SK-N-SH (cell line): ENCODE measurements around the gene ZC3H18.

Experiments used
- EZH2phosphoT487 ChIP-seq: fragments of 200-600 bp; sonication (generic); IDR thresholded peaks from 2 replicates; pipeline ENCODE4 v1.6.1; 2017; ENCODE audit warnings: low read depth, mixed run types, mild to moderate bottlenecking, antibody characterized with exemption, moderate library complexity, borderline replicate concordance
- FOXJ3 ChIP-seq: sonication (generic); formaldehyde crosslinking; IDR thresholded peaks from 2 replicates; pipeline ENCODE4 v1.5.1; 2020; ENCODE audit warnings: mild to moderate bottlenecking, missing genetic modification reagents
- POLR2AphosphoS5 ChIP-seq: IDR thresholded peaks from 2 replicates; pipeline ENCODE4 v1.6.1; 2012; ENCODE audit warnings: low read depth, low read length
- RCOR1 ChIP-seq: fragments of 150-350 bp; IDR thresholded peaks from 2 replicates; pipeline ENCODE4 v1.6.1; 2017; ENCODE audit warnings: antibody characterized with exemption, low read length
- RFX5 ChIP-seq: IDR thresholded peaks from 2 replicates; pipeline ENCODE4 v1.6.1; 2012; ENCODE audit warnings: mild to moderate bottlenecking, improper control_type of control experiment, low read length
- SIN3A ChIP-seq: IDR thresholded peaks from 2 replicates; pipeline ENCODE4 v1.6.1; 2012; ENCODE audit warnings: low read depth, mild to moderate bottlenecking, low read length, moderate library complexity, borderline replicate concordance
- SMC3 ChIP-seq: IDR thresholded peaks from 2 replicates; pipeline ENCODE4 v1.6.1; 2012; ENCODE audit warnings: low read depth, low read length, improper control_type of control experiment
- TAF1 ChIP-seq: IDR thresholded peaks from 2 replicates; pipeline ENCODE4 v1.6.1; 2012; ENCODE audit warnings: low read depth, mild to moderate bottlenecking, low read length, moderate library complexity, borderline replicate concordance
- TCF12 ChIP-seq: IDR thresholded peaks from 2 replicates; pipeline ENCODE4 v1.4.0; 2012
- YY1 ChIP-seq: IDR thresholded peaks from 2 replicates; pipeline ENCODE4 v1.4.0; 2012; ENCODE audit warnings: low read depth, mild to moderate bottlenecking
- TF ChIP-seq, protein P1 (sequence below): fragments of 200-600 bp; sonication (generic); IDR thresholded peaks from 2 replicates; pipeline ENCODE4 v1.6.1; 2017; ENCODE audit warnings: antibody characterized with exemption, mild to moderate bottlenecking, moderate library complexity
- TF ChIP-seq, protein P2 (sequence below): IDR thresholded peaks from 2 replicates; pipeline ENCODE4 v1.6.1; 2012; ENCODE audit warnings: mild to moderate bottlenecking, low read depth, low read length, moderate library complexity
- TF ChIP-seq, protein P3 (sequence below): IDR thresholded peaks from 2 replicates; pipeline ENCODE4 v1.4.0; 2012; ENCODE audit warnings: low read depth

DNA sequence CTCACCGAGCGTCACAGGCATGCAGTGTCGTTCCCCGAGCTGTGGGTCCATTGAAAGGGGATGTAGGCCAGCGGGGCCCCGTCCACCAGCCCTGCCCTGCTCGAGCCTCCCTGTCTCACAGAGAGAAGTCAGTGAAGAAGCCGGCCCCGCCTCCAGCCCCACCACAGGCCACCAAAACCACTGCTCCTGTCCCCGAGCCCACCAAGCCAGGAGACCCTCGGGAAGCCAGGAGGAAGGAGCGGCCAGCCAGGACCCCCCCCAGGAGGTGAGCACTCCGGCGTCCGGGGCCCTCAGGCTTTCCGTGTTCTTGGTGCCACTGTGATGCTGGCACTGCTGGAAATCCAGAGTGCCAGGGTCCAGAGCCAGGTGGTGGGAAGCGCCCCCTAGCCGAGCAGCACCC is 54.3 kb downstream of the ZC3H18 start:
- TF ChIP-seq SIN3A (no peak), TAF1 (no peak), FOXJ3 (CRISPR knock-in tag) (no peak), RCOR1 (no peak), POLR2AphosphoS5 (no peak), SMC3 (no peak), EZH2phosphoT487 (no peak), TCF12 (no peak), YY1 (no peak), RFX5 (no peak)
- TF ChIP-seq, protein P1, sequence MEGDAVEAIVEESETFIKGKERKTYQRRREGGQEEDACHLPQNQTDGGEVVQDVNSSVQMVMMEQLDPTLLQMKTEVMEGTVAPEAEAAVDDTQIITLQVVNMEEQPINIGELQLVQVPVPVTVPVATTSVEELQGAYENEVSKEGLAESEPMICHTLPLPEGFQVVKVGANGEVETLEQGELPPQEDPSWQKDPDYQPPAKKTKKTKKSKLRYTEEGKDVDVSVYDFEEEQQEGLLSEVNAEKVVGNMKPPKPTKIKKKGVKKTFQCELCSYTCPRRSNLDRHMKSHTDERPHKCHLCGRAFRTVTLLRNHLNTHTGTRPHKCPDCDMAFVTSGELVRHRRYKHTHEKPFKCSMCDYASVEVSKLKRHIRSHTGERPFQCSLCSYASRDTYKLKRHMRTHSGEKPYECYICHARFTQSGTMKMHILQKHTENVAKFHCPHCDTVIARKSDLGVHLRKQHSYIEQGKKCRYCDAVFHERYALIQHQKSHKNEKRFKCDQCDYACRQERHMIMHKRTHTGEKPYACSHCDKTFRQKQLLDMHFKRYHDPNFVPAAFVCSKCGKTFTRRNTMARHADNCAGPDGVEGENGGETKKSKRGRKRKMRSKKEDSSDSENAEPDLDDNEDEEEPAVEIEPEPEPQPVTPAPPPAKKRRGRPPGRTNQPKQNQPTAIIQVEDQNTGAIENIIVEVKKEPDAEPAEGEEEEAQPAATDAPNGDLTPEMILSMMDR, result no peak
- TF ChIP-seq, protein P2, sequence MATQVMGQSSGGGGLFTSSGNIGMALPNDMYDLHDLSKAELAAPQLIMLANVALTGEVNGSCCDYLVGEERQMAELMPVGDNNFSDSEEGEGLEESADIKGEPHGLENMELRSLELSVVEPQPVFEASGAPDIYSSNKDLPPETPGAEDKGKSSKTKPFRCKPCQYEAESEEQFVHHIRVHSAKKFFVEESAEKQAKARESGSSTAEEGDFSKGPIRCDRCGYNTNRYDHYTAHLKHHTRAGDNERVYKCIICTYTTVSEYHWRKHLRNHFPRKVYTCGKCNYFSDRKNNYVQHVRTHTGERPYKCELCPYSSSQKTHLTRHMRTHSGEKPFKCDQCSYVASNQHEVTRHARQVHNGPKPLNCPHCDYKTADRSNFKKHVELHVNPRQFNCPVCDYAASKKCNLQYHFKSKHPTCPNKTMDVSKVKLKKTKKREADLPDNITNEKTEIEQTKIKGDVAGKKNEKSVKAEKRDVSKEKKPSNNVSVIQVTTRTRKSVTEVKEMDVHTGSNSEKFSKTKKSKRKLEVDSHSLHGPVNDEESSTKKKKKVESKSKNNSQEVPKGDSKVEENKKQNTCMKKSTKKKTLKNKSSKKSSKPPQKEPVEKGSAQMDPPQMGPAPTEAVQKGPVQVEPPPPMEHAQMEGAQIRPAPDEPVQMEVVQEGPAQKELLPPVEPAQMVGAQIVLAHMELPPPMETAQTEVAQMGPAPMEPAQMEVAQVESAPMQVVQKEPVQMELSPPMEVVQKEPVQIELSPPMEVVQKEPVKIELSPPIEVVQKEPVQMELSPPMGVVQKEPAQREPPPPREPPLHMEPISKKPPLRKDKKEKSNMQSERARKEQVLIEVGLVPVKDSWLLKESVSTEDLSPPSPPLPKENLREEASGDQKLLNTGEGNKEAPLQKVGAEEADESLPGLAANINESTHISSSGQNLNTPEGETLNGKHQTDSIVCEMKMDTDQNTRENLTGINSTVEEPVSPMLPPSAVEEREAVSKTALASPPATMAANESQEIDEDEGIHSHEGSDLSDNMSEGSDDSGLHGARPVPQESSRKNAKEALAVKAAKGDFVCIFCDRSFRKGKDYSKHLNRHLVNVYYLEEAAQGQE, result no peak
- TF ChIP-seq, protein P3, sequence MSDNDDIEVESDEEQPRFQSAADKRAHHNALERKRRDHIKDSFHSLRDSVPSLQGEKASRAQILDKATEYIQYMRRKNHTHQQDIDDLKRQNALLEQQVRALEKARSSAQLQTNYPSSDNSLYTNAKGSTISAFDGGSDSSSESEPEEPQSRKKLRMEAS, result no peak
